Lung (tissue), 12 donors: ENCODE data around the gene CAST. TPM values are rescaled to one million over a fixed set of nuclear protein-coding genes. Genes with fewer than 3 reads are reported as not detected.

ENCODE experiments used
- ATAC-seq: fragments of 200-7000 bp; cut with Tn5 transposase; one replicate; pipeline ENCODE4 v1.9.1; 2020; ENCODE audit warnings: moderate number of reproducible peaks; ENCODE audit not compliant: insufficient read depth, low FRiP score
- DNase-seq, 3 donors: peaks; one replicate each; pipeline ENCODE4 v3.0.0-alpha.2; 2013 to 2017
- H3K27ac ChIP-seq, 2 donors: one replicate each; pipeline ENCODE4 v1.5.1; 2013; ENCODE audit warnings: mild to moderate bottlenecking in 2 of 2, moderate library complexity in 2 of 2, control low read depth in 1 of 2, inconsistent platforms in 1 of 2, low read depth in 1 of 2, low read length in 1 of 2
- H3K27me3 ChIP-seq, 3 donors: one replicate each; pipeline ENCODE4 v1.5.1; 2013; ENCODE audit warnings: low read length in 2 of 3; ENCODE audit not compliant: control insufficient read depth in 3 of 3, insufficient read depth in 3 of 3
- H3K36me3 ChIP-seq, 4 donors: one replicate each; pipeline ENCODE4 v1.5.1; 2013; ENCODE audit warnings: low read length in 4 of 4, mild to moderate bottlenecking in 1 of 4, moderate library complexity in 1 of 4; ENCODE audit not compliant: control insufficient read depth in 4 of 4, insufficient read depth in 4 of 4
- H3K4me1 ChIP-seq, 5 donors: one replicate each; pipeline ENCODE4 v1.5.1; 2013; ENCODE audit warnings: low read length in 5 of 5, mild to moderate bottlenecking in 2 of 5, moderate library complexity in 1 of 5; ENCODE audit not compliant: control insufficient read depth in 5 of 5, insufficient read depth in 5 of 5
- H3K4me3 ChIP-seq: one replicate; pipeline ENCODE4 v1.5.1; 2013; ENCODE audit warnings: mild to moderate bottlenecking, control low read depth, moderate library complexity
- H3K9ac ChIP-seq, 2 donors: one replicate each; pipeline ENCODE4 v1.5.1; 2013; ENCODE audit warnings: low read length in 2 of 2, control low read depth in 1 of 2; ENCODE audit not compliant: insufficient read depth in 1 of 2
- H3K9me3 ChIP-seq, 4 donors: one replicate each; pipeline ENCODE4 v1.5.1; 2013; ENCODE audit warnings: low read length in 3 of 4, mild to moderate bottlenecking in 1 of 4, moderate library complexity in 1 of 4; ENCODE audit not compliant: control insufficient read depth in 4 of 4, insufficient read depth in 3 of 4
- WGBS, 2 donors: extraction: QIAGEN DNeasy Blood & Tissue Kit; methylation state at CpG; one replicate each; pipeline ENCODE4 v1.1.7; 2013; 5-methylcytosine and 5-hydroxymethylcytosine counted together
- polyA plus RNA-seq, 2 donors: library from polyadenylated mRNA; stranded (reverse); fragments of 200-250 nt; gene quantifications; one replicate each; pipeline ENCODE4 v1.2.1, GENCODE V29; 2013
- total RNA-seq, 2 donors: library from RNA; depleted of rRNA in 1 of 2; stranded (reverse); fragments of >200 nt in 1 of 2; gene quantifications; one replicate each; pipeline ENCODE4 v1.2.1, GENCODE V29; 2014 to 2021
- TF ChIP-seq, protein P1 (sequence below): IDR thresholded peaks from 2 replicates; pipeline ENCODE4 v1.5.1; 2012; ENCODE audit warnings: mild to moderate bottlenecking; ENCODE audit errors: control extremely low read depth, extremely low read depth
- donor health status: control.
- donor health status: control.
- donor health status: Bipolar disorder and iron deficiency.
- donor health status: healthy.
- donor health status: DM: yes; HTN: yes; CAD: no.

The CAST gene
- total and polyA plus RNA-seq, 4 donors: 84.8 to 279 (median 184) TPM

DNA sequence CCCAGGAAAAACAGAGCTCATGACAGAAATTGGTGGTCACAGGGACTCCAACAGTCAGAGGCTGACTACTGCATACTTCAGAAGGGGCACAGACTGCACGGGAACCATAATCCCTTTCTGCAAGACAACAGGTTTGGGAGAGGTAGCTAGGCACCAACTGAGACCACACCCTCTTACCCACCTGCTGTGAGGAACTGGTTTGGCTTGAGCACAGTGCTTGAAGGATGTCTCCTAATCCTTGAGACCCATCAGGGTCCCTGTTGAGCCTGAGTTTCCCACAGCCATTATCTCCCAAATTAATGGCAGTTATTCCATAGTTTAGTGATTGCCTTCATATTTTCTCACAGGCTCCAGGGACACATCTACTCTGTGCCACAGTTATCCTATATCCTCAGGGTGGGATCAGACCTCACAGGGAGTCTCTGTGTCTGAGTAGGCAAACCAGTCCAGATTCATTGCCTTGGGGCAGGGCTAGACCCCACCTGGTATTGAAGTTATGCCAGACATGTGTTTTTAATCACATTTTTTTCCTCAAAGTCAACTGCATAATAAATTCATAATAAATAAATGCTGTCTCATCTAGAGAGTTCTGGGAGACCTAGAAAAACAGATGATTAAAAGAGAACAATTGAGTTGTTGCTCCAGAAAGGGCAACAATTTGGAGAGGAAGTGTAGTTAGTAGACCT is 9.3 kb upstream of the CAST start:
- TF ChIP-seq, protein P1, sequence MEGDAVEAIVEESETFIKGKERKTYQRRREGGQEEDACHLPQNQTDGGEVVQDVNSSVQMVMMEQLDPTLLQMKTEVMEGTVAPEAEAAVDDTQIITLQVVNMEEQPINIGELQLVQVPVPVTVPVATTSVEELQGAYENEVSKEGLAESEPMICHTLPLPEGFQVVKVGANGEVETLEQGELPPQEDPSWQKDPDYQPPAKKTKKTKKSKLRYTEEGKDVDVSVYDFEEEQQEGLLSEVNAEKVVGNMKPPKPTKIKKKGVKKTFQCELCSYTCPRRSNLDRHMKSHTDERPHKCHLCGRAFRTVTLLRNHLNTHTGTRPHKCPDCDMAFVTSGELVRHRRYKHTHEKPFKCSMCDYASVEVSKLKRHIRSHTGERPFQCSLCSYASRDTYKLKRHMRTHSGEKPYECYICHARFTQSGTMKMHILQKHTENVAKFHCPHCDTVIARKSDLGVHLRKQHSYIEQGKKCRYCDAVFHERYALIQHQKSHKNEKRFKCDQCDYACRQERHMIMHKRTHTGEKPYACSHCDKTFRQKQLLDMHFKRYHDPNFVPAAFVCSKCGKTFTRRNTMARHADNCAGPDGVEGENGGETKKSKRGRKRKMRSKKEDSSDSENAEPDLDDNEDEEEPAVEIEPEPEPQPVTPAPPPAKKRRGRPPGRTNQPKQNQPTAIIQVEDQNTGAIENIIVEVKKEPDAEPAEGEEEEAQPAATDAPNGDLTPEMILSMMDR: no peak
- WGBS, 2 donors: 74 to 75% methylated on average over 1 of the region's 1 CpG
- no peak overlapping the region for H3K4me3 ChIP-seq
- no peaks in the 10 kb centered on the region for H3K9me3 ChIP-seq
- no peak overlapping the region for H3K9ac ChIP-seq
- no peak overlapping the region for H3K27ac ChIP-seq
- DNase-seq (no peak), ATAC-seq (no peak)
- no peaks in the 10 kb centered on the region for H3K27me3 ChIP-seq
- H3K4me1 ChIP-seq: peaks cover 0 to 21% (median 12%) of the 10 kb centered on the region in 5 donors
- H3K36me3 ChIP-seq: no peaks in the 10 kb centered on the region

DNA sequence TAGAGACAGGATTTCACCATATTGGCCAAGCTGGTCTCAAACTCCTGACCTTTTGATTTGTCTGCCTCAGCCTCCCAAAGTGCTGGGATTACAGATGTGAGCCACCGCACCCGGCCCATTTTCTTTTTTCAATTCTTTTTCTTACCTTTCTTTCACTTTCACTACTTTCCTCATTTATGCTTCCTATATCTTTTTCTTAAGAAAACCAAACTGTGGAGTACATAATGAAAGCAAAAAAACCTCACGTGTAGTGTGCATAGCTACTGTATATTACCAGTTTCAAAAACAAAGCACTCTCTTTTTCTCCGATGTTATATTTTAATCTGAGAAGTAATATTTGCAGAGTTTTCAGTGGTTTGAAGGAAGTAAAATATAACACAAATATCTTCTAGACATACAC is 8.0 kb upstream of the CAST start:
- DNase-seq (no peak), ATAC-seq (no peak)
- H3K4me3 ChIP-seq: no peak overlapping the region
- H3K9ac ChIP-seq: no peak overlapping the region
- WGBS, 2 donors: 88 to 89% methylated on average over 4 of the region's 4 CpGs
- no peak overlapping the region for H3K27ac ChIP-seq
- H3K9me3 ChIP-seq: no peaks in the 10 kb centered on the region
- TF ChIP-seq, protein P1: no peak
- no peaks in the 10 kb centered on the region for H3K27me3 ChIP-seq
- no peaks in the 10 kb centered on the region for H3K36me3 ChIP-seq
- H3K4me1 ChIP-seq: peaks cover 0 to 11% (median 7%) of the 10 kb centered on the region in 5 donors

DNA sequence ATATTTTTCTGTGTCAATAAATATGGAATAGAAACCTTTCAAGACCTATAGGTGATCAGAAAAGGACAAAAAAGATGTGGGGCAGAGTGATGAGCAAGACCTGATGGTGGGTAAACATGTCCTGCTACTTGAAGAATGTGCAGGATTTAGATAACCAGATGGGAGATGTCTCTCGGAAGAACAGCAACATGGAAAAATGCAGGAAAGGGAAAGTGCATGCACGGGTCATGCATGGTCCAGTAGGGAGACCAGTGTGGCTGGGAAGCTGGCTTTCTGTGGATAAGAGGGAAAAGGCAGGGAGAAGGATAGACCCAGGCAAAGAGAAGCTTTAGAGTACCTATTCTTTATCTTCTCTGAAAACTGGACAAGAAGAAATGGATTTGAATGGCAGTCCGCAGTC is 7.1 kb upstream of the CAST start:
- Histone ChIP-seq H3K27me3 (no peaks in the 10 kb centered on the region), H3K9ac (no peak overlapping the region), H3K36me3 (no peaks in the 10 kb centered on the region), H3K4me3 (no peak overlapping the region), H3K27ac (no peak overlapping the region), H3K4me1 (peaks cover 0 to 7% (median 2%) of the 10 kb centered on the region in 5 donors), H3K9me3 (no peaks in the 10 kb centered on the region)
- 76 to 87% methylated on average over 3 of the region's 3 CpGs for WGBS, 2 donors
- TF ChIP-seq, protein P1: no peak
- no peak for ATAC-seq
- DNase-seq: no peak

DNA sequence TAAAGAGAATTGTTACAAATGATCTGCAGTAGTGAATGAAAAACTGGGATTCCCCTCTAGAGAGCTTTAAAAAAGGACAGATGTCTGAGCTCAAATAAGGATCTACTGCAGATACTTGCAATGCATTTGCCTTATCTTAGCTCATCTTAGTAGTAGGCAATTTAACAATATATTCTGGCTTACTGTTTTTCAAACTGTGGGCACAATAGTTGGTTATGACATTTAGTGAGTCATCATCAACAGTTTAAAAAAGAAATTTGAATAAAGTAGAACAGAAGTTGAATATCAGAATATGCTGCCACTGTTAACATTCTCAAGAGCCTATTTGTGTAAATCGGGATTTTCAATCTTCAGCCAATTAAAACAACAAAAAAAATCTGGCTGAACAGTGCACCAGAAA is 6.7 kb upstream of the CAST start:
- 77 to 86% methylated on average over 1 of the region's 1 CpG for WGBS, 2 donors
- ATAC-seq: no peak

More for the DNA sequence above, 6.7 kb upstream of the CAST start:
- no peak overlapping the region for H3K9ac ChIP-seq
- H3K27me3 ChIP-seq: no peaks in the 10 kb centered on the region
- DNase-seq: no peak
- H3K36me3 ChIP-seq: no peaks in the 10 kb centered on the region
- no peak overlapping the region for H3K27ac ChIP-seq
- H3K9me3 ChIP-seq: no peaks in the 10 kb centered on the region
- H3K4me1 ChIP-seq: peaks cover 0 to 3% (median 2%) of the 10 kb centered on the region in 5 donors
- H3K4me3 ChIP-seq: no peak overlapping the region
- TF ChIP-seq, protein P1: no peak
